Measurements from ENCODE around the gene VAV3.

VAV3 gene

GRCh38 chr1:107972391-107973180 lies 7.6 kb upstream of the VAV3 start:
- DNase-seq: no peak

- DNase-seq: no peak
Measured at GRCh38 chr1:107966550-107966949, 1.6 kb upstream of the VAV3 start.

DNA sequence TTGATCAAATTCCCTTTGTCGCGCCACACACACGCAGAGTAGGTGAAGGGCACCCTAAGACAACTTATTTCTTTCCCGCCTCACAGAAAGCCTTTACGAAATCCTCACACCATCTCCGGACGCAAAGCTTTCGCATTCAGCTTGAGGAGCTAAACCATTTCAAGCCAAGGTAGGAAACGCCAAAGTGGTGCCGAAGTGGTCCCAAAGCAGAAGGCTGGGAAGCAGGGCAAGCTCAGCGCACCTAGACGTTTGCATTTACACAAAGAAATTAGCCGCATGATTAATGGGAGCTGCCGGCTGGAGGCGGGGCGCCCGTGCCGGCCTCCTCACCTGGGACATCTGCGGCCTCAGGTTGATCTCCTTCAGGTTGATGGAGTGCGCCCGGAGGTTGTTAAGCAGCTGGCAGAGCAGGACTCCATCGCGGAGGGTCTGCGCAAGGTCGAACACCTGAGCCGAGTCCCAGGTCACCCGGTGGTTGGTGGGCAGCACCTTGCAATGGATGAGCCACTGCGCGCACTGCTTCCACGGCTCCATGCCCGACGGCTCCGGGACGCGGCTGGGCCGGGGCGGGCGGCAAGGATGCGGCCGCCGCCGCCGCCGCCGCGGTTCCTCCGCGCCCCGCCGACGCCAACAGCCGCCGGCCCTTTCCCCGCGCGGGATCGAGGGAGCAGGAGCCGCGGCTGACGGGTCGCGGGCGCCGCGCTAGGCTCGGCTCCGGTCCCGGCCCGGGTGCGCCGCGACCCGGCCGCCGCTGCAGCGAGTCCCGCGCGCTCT lies 457 bp downstream of the VAV3 start:
- peak; percentile 4 for DNase-seq

DNA sequence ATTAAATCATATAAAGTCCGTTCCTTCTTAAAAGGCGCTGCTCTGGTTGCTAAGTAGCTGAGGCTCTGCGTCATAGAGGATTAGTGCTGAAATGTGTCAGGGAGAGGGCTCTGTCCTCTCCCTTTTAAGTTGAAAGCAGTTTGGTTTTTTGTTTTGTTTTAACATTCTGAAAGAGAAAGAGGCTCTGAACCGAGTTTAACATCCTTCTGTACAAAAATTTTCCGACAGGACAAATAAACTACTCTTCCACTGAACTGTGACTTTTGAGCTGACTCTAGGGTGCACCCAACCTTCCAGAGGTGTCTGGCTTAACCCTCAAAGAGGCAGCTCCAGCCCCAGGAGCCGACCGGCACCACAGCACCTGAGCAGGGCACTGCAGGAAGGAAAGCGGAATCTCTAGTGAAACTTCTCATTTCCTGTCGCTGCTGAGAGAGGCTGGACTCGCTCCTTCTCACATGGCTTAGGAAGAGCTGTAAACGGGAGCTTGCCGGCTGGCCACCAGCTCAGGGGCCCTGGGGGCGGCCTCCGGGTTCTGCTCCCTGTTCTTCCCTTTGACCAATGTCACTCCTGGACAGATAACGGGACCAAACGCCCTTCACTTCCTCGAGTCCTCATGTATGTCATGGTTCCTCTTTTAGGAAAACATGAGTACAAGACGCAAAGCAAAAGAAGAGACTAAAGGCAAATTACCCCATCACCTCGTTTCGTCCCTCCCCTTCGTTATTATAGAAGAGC lies 1.2 kb downstream of the VAV3 start:
- no peak for DNase-seq

GRCh38 chr1:107963008-107963407 lies 2.0 kb downstream of the VAV3 start:
- DNase-seq: no peak

GRCh38 chr1:107954719-107955415 lies 10.1 kb downstream of the VAV3 start:
- DNase-seq: no peak

GRCh38 chr1:107954126-107954525 lies 10.9 kb downstream of the VAV3 start:
- no peak for DNase-seq

DNA sequence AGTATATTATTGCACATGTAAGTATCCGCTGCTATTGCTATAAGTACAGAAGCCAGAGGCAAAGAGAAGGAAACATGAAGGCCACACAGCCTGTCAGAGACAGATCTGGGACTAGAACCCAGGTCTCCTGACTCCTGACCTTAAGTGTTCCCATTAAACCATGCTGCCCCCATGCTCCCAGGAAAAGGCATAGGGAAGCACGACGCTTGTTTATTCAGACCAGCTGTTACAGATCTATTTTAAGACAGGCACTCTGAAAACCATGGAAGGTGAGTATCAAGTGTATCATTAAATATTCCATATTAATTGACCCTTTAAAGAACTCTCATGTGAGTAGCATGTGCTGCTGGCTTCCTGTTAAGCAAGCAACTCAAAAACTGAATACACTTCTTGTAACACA lies 11.4 kb downstream of the VAV3 start:
- no peak for DNase-seq

DNA sequence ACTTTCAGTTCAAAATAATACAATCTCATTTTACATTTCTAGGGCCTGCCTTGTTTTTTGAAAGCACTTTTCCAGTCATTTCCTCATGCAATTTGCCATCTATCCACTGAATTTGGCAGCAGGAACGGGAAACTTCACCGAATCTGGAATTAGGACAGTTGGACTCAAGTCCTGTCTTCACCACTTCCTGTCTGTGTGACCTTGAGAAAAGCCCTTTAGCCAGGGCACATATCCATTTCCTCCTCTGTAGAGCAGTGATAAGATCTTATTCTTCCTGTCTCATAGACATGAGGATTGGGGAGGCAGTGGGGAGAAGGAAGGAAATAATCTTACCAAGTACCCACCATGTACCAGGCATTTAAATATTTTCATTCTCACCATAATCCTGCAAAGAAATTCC lies 12.0 kb downstream of the VAV3 start:
- no peak for DNase-seq

DNA sequence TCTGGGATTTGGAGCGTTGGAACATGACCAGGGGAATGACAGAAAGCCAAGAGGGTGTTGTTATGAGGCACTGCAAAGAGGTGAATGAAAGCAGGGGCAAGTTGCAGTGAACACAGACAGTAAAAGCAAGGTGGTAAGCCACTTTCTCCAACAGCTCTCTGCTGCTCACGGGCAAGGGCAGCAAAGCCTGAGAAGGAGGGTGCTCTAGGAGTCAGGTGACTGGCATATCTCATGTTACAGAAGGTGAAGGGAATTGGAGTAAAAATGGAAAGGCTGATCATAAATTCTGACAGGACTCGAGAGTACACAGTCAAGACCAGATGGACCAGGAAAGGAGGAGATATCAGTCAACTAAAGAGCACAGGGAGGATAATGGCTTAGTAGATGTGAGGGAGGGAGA lies 14.5 kb downstream of the VAV3 start:
- DNase-seq: no peak

DNA sequence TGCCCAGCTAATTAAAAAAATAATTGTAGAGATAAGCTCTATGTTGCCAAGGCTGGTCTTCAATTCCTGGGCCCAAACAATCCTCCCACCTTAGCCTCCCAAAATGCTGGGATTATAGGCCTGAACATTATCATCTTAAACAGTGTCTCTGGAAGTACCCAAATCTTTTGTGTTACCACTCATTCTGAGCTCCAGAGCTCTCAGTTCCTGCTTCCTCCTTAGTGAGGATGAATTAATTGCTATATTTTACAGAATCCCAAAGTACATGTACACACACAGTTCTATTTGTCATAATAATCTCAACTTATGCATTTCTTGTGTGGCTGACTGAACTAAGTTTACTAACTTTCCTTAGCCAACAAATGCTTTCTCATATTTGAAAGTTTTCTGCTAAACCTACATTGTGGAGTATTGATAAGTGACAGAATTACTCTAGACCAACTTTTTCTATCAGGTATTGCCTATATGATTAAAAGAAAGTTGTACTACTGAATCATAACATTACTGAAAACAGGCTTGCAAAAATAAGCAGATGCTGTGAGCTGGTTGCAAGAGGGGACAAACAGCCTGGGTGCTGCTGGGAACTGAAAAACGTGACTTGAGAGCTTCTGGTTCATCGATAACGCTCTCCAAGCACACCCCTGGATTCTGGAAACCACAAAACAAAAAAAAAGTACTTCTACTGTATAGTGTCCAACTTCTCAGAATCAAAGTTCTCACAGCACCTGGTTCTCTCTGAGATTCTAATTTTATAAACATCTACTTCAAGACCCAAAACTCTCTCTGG lies 15.3 kb downstream of the VAV3 start:
- no peak for DNase-seq

DNA sequence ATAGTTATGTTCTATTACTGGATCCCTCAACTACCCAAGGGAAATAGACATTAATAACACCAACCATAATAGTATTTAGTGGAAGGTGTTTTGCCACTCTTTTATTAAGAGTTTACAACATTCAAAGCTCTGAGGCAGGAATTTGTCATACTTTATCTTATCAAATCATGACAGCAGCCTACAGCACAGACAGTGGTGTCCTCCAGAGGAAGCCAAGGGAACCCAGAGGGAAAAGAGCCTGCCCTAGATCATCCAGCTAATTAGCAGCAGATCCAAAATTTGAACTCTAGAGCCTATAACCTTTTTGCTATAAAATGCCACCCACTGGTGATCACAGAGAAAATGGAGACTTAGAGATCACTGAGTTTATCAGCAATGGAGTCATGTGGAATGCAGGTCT lies 18.2 kb downstream of the VAV3 start:
- no peak for DNase-seq

DNA sequence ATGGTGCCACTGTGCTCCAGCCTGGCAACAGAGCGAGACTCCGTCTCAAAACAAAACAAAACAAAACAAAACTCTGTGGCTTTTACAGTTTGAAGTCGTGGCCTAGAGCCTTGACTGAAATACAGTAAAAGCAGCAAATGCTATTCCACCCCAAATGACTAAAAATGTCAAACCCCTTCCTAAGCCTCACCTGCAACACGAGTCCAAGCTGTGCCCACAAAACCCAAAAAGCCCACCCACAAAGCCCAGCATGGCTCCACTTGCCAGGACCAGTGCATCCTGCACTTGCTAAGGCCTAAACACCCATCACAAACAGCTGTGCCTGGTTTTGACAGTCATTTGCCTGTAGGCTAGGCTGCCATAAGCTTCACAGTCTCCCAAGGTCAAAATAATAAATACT lies 21.3 kb downstream of the VAV3 start:
- DNase-seq: no peak

DNA sequence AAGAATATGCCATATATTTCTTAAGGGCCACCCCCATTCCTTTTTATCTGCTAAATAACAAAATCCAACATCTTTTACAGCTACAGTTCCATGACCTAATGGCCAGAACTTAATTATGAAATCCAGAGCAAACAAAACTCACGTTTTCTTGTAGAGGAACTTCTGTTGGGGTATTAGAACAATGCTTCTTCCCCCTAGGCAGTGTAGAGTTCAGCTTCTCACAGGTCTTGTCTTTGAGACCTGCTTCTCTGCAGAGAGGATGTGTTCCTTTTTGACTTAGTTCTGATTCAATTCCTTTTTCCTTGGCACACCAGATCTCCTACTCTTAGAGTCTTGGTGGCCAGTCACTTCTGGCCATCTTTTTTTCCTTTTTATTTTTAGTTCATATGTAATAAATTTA lies 22.2 kb downstream of the VAV3 start:
- DNase-seq: no peak

DNA sequence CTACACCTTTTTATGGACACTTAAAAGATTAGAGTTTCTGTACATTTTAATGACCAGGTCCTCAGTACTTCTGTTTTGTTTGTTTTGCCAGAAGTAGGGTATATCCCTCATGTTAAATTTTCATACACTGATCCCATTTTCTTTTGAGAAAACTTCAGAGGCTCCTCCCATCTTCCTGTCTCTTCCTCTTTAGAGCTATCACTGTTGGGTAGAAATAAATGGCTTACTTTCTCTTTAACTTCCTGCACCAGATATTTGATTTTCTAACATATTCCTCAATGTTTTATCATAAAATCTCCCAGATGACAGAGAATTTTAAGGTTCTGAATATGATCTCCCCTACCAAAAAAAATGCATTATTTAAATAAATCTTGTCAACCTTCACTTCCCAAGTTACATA lies 23.4 kb downstream of the VAV3 start:
- no peak for DNase-seq

DNA sequence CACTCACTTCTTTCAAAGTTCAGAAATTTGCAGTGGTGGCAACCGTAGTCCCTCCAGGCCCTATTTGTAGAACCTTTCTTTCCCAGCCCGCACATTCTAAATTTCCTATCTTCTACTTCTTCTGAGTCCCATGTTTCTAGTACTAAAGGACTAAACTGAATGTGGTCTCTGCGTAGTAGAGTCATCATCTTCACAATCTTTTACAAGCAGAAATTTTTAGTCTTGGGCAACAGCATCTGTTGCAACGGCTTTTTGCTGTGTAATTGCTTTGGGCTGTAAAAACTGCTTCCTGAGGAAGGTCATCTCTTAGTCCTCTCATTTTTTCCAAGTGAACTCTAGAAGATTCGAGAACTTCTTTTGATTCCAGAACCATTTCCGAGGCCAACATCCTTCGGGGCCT lies 23.9 kb downstream of the VAV3 start:
- no peak for DNase-seq

DNA sequence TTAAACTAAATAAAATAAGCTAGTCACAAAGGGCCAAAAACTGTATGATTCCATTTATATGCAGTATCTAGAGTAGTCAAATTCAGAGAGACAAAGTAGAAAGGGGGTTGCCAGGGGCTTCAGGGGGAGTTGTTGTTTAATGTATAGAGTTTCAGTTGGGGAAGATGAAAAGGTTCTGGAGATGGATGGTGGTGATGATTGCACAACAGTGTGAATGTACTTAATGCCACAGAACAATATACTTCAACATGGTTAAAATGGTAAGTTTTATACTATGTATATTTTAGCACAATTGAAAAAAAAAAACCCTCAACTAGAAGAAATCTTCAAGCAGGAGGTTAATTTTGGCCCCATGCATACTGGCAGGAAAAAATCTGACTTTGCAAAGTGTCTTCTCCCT lies 24.3 kb downstream of the VAV3 start:
- DNase-seq: no peak

- no peak for DNase-seq
Measured at GRCh38 chr1:107940017-107940577, 24.9 kb downstream of the VAV3 start.

GRCh38 chr1:107939256-107939655 lies 25.7 kb downstream of the VAV3 start:
- no peak for DNase-seq

- no peak for DNase-seq
Measured at GRCh38 chr1:107936498-107937481, 28.2 kb downstream of the VAV3 start.
